SIG-M5 treated with dmso at 0.1 percent for 504 hours (cell line): ENCODE measurements around the gene BATF.
"Not testable (repeated sequence)": the region's sequence is repeated elsewhere in the genome, so short reads cannot be mapped to it uniquely, and the experiment has no call there.

Experiments used
- DNase-seq: peaks from one replicate; lab custom pipeline; 2025; ENCODE audit not compliant: unreplicated experiment; lab: John Stamatoyannopoulos, UW

The BATF gene, protein sequence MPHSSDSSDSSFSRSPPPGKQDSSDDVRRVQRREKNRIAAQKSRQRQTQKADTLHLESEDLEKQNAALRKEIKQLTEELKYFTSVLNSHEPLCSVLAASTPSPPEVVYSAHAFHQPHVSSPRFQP

DNA sequence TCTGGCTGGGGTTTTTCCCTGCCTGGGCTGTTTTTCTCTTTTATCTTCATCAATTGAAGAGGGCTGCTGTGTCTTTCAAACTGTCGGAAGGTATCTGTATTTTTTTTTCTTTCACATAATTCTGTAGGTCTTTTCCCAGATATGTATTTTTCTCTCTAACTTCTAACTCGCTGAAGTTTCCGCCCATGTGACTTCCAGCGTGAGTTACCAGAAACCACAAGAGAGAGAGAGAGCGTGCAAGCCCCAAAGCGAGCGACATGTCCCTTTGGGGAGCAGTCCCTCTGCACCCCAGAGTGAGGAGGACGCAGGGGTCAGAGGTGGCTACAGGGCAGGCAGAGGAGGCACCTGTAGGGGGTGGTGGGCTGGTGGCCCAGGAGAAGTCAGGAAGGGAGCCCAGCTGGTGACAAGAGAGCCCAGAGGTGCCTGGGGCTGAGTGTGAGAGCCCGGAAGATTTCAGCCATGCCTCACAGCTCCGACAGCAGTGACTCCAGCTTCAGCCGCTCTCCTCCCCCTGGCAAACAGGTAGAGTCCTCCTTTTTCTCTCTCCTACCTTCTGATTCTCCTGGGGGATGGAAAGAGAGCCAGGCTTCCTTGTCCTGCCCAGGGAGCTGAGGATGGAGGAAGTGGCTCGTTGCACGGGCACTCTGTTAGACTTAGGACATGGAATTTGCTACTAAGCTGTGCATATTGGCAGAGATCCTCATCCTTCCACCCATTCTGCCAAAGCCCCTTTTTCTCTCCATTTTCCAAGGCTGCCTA lies at the start of gene BATF:
BATF (plus strand) TSS at position 246 of the 759 bp plus-strand sequence; CDS start at position 460, 214 bp downstream.
- peak; percentile 33 for DNase-seq

DNA sequence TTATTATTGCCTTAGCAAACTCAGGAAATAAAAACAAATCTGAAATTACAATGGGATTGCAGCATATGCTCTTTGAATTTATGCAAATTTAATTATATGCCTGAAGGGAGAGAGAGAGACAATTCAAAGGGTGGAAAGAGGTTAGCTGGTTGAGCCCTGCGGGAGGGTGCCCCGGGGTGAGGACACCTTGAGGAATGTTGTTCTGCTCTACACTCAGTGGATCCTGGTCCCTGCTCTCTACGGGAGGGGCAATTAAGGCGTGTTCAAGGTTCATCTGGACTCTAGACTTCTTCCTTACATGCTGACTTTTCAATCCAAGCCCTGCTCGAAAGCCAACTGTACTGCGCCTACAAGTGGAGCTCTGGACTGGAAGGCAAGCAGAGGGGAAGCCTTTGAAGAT lies 48.1 kb upstream of the BATF start:
- DNase-seq: not testable (repeated sequence)

DNA sequence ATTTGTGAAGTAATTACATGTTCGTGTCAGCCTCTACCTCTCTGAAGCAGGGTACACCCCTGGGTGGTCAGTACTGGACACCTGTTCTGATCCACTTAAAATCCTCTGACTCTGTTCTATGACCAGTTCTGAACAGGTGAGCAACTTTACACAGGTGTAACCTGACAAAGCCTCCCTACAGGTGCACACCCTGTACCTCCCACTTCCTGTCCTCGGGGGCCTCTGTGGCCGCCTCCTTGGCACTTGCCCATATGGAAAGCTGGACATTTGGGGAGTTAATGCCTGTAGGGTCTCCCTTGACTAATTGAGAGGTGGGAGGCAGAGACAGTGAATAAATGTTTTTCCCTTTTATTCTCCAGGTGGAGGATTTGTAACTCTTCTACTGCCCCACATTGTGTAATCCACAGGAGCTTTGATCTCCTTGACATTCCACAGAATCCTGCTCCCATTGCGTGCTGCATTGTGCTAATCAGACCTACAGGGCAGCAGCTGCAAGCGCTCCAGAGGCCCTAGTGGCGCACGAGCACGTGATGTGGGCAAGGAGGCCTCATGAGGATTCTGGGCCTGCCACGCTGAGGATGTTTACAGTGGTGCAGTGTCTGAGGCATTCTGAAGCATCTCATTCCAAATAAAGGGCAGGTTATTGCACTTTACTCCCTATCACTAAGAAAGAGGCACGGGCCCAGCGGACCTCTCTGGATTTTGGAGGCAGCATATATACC lies 45.8 kb upstream of the BATF start:
- no peak for DNase-seq

DNA sequence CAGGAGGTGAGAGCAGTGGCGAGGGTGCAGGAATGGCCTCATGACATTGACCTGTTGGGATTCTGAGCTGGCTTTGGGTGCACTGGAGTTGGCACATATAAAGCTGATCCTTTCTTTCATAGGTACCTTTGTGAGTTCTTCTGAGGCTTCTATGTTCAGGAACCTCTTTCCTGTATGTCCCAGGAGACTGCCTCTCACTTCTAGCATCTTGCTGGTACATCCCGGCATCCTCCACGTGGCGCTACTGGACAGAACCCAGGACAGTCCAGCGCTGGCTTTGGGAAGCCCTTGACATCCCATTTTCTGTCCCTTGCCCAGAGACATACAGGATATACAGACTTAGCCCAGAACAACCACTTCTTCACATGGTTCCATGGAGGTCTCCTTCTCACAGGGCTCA lies 44.4 kb upstream of the BATF start:
- no peak for DNase-seq

DNA sequence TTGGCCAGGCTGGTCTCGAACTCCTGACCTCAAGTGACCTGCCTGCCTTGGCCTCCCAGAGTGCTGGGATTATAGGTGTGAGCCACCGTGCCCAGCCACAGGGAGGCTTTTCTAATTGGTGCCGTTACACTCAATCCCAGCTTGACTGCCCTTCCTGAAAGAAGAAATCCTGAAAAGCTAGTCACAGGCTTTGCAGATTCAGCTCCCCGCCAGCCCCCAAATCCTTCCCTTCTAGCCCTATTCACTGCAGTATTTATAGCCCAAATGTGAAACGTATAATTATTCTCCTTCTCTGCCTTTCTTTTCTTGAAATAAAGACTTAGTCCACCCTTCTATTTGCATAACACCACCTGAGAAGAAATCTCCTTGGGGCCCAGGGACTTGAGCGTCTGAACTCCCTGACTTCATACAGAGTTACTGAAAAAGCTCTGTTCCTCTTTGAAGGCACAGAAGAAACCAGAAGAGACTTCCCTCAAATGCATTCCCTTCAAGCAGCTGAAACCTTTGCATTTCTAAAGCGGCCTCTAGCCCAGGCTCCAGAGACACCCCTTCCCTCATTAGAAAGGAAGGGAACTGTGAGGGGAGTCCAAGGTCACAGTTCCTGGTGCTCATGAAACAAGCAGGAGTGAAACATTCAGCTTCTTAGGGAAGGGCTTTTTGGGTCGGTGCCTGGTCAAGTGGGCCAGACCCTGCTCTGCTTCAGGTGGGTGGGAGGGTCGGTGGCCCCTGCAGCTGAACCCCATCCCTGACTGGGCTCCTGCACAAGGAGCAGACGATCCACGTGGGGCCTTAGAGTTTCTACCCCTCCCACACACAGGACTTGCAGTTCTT lies 42.3 kb upstream of the BATF start:
- no peak for DNase-seq

DNA sequence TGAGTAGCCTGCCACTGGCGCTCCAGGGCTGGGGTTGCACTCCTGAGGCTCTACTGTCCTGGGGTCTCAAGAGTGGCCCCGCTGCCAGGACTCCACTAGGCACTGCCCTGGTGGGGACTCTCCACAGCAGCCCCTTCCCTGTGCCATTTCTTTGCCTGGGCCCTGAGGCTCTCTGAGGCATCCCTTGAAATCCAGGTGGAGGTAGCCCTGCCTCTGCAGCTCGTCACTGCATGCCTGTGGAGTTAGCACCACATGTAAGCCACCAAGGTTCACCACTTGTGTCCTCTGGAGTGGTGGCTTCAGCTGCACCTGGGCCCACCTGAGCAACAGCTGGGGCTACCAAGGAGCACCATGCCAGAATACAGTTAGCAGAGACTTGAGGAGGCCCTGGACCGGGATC lies 39.9 kb upstream of the BATF start:
- no peak for DNase-seq

DNA sequence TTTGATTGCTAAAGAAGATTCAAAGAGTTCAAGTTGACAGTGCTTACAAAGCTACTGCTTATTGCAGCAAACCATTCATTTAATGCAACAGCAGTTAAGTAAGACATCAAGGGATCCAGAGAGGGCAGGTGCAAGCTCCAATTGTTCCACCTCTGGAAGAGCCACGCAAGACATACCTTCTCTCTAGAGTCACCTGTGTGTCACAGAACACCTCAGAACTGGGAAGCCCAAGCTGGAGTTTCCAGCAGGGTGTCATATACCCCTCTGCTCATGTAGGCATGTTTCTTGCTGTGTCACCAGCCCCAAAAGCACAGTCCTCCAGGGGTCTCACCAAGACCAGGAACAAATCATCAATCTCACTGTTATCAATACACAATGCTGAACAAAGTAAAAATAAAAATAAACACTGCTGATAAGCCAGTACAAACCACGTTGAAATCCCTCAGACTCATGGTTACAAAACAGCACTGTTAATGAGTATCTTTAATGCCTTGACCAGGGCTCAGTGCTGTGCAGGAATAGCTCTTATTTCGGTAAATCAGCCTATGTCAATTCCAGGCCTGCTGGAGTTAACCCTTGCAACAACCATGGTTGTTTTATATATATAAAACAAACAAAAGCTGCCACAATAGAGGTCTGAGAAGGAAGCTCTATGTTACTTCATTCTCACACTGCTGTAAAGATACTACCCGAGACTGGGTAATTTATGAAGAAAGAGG lies 37.4 kb upstream of the BATF start:
- DNase-seq: no peak

DNA sequence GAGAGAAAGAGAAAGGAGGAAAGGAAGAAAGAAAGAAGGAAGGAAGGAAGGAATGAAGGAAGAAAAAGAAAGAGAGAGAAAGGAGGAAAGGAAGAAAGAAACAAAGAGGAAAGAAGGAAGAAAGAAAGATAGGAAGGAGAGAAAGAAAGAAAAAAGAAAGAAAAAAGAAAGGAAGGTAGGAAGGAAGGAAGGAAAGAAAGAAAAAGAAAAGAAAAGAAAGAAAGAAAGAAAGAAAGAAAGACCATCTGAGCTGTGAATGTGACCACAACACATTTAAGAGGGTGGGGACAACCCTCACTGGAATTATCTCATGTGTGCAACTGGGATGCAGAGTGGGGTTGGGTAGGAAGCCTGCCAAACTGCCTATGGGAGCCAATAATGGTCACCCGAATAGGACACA lies 36.0 kb upstream of the BATF start:
- no peak for DNase-seq

DNA sequence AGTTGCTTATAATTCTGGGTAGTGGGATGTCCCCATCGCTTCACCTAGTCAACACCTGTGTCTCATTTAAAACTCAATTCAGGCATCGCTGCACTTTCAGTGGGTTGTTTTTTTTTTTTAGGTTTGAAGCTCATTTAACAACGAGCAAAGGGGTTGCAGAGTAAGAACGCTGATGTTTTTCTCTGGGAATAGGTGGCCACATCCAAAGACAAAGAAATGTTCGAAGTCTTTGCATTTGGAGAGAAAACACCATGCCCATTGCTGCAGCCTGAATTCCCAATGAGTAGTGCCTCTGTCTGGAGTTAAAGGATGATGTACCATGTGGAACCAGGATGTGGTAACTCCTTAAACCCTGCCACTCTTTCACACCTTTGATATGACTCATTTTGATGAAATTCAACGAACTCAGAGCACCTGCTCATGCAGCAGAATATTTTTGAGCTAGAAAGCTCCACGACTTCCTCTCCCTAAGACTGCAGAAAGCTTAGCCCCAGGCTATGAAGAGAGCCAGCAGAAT lies 35.1 kb upstream of the BATF start:
- DNase-seq: no peak

DNA sequence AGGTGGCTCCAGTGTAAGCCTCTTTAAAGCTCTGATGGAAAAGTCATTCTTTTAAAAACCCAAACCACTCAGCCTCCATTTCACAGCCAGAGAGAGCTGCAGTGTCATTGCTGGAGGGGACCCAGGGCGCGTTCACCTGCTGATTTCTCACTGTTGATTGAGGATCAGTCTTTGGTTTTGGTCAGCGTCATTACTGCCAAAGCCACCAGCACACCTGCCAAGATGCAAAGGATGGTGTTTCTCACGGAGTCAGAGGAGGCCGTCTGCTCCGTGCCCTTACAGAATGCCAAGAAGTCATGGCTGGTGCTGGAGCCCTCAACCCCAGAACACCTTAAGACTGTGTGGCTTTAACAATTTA lies 32.8 kb upstream of the BATF start:
- no peak for DNase-seq

DNA sequence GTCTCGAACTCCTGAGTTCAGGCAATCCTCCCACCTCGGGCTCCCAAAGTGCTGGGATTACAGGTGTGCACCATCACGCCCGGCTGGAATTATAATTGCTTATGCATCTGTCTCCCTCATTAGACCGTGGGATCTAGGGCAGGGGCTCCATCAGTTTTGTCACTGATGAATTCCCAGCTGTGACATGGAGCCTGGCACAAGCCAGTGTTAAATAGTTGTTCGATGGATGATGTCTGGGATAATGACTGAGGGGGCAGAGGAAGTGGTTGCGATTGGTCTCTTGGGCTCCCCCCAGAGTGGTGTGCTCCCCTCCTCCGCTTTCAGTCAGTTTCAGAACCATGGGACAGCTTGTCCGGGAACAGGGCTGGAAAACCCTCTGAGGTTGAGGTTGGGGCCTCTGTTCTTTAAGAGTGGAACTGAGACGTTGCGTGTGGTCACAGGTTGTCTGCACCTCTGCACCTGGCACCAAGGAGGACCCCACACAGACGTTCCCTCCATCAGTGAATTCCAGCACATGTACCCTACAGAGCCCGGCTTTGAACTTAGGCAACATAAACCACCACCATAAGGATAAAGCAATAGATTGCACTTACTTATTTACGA lies 30.8 kb upstream of the BATF start:
- no peak for DNase-seq

DNA sequence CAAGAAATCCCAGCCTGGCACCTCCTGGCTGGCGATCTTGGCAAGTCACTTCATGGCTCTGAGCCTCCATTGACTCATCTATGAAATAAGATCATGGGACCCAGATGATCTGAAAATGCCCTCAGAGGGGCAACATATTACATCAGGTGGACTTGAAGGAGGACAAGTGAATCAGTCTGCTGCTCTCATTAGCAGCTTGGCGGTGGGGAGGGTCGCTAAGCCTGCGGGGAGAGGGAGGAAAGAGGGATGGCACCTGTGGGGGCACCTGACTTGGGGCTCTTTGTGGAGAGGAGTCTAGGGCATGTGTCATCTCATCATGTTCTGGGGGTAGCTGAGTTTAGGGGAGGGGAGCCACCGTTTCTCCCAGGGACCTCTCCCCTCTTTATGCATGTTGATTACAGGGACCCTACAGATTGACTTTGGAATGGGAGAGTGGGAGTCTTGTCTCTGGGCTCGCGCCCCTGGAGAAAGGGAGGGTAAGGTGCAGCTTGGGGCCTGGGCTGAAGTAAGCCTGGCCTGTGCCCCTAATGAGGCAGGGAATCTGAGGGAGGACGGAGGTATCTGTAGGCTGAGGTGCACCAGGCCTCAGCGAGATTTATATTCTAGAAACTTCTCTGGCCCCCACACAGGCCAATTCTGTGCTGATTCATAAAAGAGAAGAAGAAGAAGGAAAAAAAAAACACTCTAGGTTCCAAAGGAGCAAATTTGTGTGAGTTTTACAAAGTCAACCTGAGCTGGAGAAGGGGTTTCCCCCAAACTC lies 29.3 kb upstream of the BATF start:
- DNase-seq: no peak

DNA sequence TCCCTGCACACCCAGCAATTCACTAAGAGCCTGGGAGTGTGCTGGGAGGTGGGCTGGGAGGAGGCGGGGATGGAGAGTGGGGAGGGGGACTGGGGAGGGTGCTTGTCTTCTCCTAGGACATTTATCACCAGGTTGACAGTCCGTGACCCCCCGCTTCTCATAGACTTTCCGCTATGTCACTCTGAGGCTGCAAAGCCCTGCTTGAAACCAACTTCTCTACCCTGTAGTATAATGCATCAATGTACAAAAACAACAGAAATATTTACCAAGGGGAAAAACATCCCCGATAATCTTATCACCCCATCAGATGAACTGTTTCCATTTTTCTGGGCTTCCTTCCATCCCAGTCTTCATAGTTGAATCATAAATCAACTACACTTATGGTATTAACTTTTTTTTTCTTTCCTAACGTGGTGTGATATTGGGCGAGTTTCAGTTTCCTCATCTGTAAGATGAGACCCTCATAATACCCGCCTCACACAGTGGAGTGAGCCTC lies 28.6 kb upstream of the BATF start:
- DNase-seq: no peak

DNA sequence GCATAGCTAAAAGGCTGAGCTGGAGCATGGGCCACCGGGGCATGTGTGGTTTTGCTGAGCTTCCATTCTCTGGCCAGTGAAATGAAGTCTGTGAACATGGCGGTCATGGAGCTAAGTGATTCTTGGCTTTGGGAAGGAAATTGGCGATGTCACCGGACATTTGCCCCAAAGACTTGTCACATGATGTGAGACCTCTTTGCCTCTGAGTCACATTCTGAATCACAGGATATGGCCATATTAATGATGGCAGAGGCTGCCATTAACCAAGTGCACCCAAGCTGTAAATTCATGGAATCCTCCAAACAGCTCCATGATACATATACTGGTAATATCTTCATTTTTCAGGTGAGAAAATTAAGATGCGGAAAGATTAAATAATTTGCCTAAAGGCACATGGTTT lies 27.4 kb upstream of the BATF start:
- no peak for DNase-seq

DNA sequence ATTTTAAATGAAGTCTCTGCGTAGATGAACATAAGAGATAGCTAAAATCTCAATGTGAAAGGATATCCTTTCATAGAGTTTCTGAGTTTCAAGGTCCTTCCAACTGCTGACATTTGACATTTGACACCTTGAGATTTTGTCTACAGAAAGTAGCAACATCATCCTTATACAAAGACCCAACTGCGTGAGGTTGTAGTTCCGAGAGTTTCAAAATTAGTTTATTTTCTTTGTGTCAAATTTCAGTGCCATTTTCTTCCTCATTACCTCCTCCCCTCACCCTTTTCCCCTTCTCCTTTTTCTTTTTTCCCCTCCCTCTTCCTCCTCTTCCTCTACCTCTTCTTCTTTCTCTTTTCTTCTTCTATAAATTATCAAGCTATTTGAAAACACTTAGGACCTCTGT lies 26.9 kb upstream of the BATF start:
- DNase-seq: no peak

DNA sequence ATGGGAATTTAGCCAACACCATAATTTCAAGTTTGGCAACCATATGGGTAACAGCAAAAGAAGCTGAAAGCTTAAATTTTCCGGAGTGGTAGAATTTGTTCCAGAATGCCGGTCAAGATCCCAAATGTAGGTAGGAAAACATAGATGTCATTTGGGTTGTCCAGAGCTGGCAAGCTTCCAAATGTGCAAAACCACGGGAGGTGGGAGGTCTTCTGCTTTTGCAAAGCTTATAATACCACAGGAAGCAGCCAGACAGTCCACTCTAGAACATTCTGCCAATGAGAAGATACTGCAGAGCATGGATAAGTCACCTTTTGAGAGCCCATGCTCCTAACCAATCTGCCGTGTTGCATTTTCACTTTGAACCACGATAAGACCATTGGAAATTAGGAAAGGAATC lies 26.4 kb upstream of the BATF start:
- DNase-seq: no peak

DNA sequence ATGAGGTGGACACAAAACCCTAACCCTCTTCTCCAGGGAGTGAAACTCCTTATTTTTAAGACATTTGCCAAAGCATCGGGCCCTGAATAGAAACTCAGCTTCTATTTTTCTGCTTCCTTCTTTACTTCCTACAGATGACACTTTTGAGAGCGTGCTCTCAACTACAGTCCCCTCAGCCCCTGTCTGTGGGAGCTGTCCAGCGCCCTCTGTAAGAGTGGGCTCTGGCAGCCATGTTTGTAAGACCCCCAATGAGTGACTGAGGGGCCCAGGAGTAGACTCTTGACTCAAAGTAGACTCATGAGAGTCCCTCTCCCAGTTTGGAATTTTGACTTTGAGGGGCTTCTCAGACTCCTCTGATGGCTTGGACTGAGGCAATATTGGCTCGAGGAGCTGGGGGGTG lies 25.5 kb upstream of the BATF start:
- no peak for DNase-seq

DNA sequence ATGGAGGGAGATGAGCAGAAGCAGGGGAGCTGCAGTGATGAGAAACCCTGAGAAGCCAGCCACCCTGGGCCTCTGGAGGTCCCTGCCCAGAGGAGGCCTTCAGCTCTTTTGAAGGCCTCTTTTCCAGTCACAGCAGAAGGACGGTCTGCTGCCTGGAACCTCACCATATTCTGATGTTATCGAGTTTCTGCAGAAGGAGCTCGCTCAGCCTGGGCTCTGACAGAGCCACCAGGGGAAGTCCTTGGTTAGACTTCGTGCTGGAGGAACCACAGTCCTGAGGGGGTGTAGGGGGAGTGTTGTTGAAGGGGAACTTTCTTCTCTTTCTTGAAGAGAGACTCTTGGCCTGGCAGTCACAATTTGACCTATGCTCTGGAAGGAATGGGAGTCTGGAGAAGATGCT lies 25.1 kb upstream of the BATF start:
- no peak for DNase-seq

DNA sequence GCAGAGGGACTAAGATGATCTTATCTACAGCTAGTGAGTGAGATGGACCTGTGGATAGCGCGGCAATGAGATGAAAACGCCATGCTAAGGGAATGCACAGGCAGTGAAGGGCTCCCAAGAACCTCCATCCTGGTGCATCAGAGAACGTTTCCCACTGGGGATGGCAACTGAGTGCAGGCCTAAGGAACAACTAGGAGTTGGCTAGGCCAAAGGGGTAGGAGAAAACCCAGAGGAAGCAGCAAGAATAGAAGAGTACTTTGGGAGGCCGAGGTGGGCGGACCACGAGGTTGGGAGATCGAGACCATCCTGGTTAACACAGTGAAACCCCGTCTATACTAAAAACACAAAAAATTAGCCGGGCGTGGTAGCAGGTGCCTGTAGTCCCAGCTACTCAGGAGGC lies 24.6 kb upstream of the BATF start:
- DNase-seq: no peak
